Peyer's patch (tissue), 4 donors: ENCODE measurements around the gene BCAP29. TPM values are rescaled to one million over a fixed set of nuclear protein-coding genes. Genes with fewer than 3 reads are reported as not detected.
"Not testable (repeated sequence)": the region's sequence is repeated elsewhere in the genome, so short reads cannot be mapped to it uniquely, and the experiment has no call there.

Experiments used
- DNase-seq, 3 donors: peaks; one replicate each; pipeline ENCODE4 v3.0.0-alpha.2; 2017 to 2019
- H3K27ac ChIP-seq, 4 donors: fragments of 200-600 bp; sonication (generic); one replicate each; pipeline ENCODE4 v1.5.1; 2016 to 2019
- H3K27me3 ChIP-seq, 2 donors: fragments of 200-600 bp; sonication (generic); one replicate each; pipeline ENCODE4 v1.5.1; 2019
- H3K36me3 ChIP-seq, 3 donors: fragments of 200-600 bp; sonication (generic); one replicate each; pipeline ENCODE4 v1.5.1; 2016 to 2019
- H3K4me1 ChIP-seq, 4 donors: fragments of 200-600 bp; sonication (generic); one replicate each; pipeline ENCODE4 v1.5.1; 2016 to 2019
- H3K4me3 ChIP-seq, 4 donors: fragments of 200-600 bp; sonication (generic); 1 replicate in 3 of 4; 2 replicates in 1 of 4; pipeline ENCODE4 v1.5.1; 2016 to 2019; ENCODE audit warnings: mild to moderate bottlenecking in 1 of 4
- H3K9me3 ChIP-seq, 4 donors: fragments of 200-600 bp; sonication (generic); one replicate each; pipeline ENCODE4 v1.5.1; 2016 to 2019; ENCODE audit warnings: mild to moderate bottlenecking in 1 of 4
- POLR2A ChIP-seq, 2 donors: fragments of 450-650 bp; IDR thresholded peaks; one replicate each; pipeline ENCODE4 v1.5.1; 2017; ENCODE audit warnings: antibody characterized with exemption in 2 of 2, mild to moderate bottlenecking in 2 of 2, moderate library complexity in 2 of 2
- total RNA-seq, 4 donors: library from RNA; depleted of rRNA; stranded (reverse); fragments of >200 nt; gene quantifications; one replicate each; pipeline ENCODE4 v1.1.0, GENCODE V29; 2016
- TF ChIP-seq, protein P1 (sequence below), 6 experiments: fragments of 450-650 bp in 4 of 6; fragments of 200-600 bp in 2 of 6; sonication (generic) in 1 of 6; IDR thresholded peaks; one replicate each; pipeline ENCODE4 v1.5.1; 2017 to 2019; ENCODE audit warnings: antibody characterized with exemption in 6 of 6, mild to moderate bottlenecking in 3 of 6, moderate library complexity in 1 of 6

The BCAP29 gene, protein sequence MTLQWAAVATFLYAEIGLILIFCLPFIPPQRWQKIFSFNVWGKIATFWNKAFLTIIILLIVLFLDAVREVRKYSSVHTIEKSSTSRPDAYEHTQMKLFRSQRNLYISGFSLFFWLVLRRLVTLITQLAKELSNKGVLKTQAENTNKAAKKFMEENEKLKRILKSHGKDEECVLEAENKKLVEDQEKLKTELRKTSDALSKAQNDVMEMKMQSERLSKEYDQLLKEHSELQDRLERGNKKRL
- 10 to 100 TPM; 10.9 to 29.4 (median 17.3) TPM for total RNA-seq

DNA sequence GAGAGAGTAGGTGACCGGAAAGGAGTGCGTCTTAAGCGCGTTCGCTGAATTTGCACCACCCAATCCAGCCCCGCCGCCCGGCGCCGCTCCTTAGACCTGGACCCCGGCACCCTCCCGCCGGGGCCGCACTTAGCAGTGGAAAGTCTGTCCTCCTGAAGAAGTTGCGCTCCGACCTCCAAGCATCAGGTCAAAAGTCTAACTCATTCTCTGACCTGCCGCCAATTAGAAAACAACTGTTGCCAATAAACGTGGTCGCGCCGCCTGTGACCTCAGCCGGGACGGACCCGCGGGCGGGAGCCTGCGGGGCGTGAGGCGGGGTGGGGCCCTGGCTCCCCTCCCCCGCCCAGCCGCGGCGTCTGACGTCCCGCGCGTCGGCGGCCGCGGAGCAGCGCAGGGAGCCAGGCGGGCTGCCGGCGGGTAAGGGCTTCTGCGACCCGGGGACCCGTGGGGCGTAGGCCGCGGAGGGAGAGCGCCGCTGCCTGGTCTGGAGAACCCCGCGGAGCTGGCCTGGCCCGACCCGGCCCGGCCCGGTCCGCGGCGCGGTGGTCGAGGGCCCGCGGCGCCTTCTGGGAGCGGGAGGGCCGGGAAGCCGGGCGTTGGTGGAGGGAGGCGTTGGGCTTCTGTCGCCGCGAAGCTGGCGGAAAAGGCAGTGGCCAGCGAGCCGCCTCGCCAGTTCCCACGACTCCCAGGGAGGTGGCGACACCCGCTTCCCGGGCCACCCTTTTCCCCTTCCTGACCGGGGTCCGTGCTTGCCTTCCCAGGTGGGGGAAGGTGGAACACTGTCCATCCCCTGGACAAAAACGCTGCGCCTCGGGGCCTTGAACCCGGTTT lies at the start of gene BCAP29:
Gene BCAP29 (plus strand): TSS at position 362 of the 831 bp plus-strand sequence. CDS start 527 bp downstream, outside the sequence.
- Histone ChIP-seq H3K36me3 (peaks cover 0 to 3% (median 0%) of the 10 kb centered on the region in 3 donors), H3K27ac (peak within 1 kb of the TSS; percentile 79 to 92 (median 88)), H3K9me3 (no peaks in the 10 kb centered on the region), H3K4me1 (peaks cover 0 to 10% (median 0%) of the 10 kb centered on the region in 4 donors), H3K27me3 (no peaks in the 10 kb centered on the region), H3K4me3 (peak within 1 kb of the TSS; percentile 66 to 87 (median 75))
- peak; percentile 59 to 86 (median 84) for DNase-seq
- peak; percentile 32 to 72 for TF ChIP-seq POLR2A (IDR thresholded peaks at IDR 0.05)
- TF ChIP-seq, protein P1, sequence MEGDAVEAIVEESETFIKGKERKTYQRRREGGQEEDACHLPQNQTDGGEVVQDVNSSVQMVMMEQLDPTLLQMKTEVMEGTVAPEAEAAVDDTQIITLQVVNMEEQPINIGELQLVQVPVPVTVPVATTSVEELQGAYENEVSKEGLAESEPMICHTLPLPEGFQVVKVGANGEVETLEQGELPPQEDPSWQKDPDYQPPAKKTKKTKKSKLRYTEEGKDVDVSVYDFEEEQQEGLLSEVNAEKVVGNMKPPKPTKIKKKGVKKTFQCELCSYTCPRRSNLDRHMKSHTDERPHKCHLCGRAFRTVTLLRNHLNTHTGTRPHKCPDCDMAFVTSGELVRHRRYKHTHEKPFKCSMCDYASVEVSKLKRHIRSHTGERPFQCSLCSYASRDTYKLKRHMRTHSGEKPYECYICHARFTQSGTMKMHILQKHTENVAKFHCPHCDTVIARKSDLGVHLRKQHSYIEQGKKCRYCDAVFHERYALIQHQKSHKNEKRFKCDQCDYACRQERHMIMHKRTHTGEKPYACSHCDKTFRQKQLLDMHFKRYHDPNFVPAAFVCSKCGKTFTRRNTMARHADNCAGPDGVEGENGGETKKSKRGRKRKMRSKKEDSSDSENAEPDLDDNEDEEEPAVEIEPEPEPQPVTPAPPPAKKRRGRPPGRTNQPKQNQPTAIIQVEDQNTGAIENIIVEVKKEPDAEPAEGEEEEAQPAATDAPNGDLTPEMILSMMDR (IDR thresholded peaks at IDR 0.05), result peak in 3 of 6 experiments; percentile 24 to 35 (median 30)

DNA sequence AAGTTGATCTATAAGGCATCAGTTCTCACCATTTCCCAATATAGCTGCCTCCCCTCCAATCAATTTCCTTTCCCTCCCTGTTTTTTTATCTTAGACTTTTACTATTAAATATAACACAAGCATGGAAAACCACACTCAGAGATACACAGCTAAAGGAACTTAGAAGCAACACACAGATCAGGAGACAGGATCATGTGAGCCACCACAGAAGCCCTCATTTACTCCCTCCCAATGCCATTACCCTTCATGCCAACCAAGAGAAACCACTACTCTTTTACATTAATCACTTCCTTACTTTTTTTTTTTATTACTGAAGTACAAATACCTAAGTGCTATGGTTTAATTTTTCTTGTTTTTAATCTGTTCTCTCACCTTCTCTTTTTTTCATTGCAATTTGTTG lies 49.3 kb upstream of the BCAP29 start:
- TF ChIP-seq, protein P1 (IDR thresholded peaks at IDR 0.05), result no peak
- TF ChIP-seq POLR2A (IDR thresholded peaks at IDR 0.05), result no peak
- H3K4me3 ChIP-seq, result no peak overlapping the region
- H3K36me3 ChIP-seq, result no peaks in the 10 kb centered on the region
- no peaks in the 10 kb centered on the region for H3K27me3 ChIP-seq
- H3K27ac ChIP-seq, result no peak overlapping the region
- no peaks in the 10 kb centered on the region for H3K9me3 ChIP-seq
- DNase-seq, result no peak
- no peaks in the 10 kb centered on the region for H3K4me1 ChIP-seq

DNA sequence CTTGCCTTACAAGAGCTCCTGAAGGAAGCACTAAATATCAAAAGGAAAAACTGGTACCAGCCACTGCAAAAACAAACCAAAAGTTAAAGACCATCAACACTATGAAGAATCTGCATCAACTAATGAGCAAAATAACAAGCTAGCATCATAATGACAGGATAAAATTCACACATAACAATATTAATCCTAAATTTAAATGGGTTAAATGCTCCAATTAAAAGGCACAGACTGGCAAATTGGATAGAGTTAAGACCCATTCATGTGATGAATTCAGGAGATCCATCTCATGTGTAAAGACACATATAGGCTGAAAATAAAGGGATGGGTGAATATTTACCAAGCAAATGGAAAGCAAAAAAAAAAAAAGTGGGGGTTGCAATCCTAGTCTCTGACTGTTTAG lies 45.9 kb upstream of the BCAP29 start:
- Histone ChIP-seq H3K27me3 (no peaks in the 10 kb centered on the region), H3K36me3 (peaks cover 0 to 11% (median 0%) of the 10 kb centered on the region in 3 donors), H3K4me1 (no peaks in the 10 kb centered on the region), H3K27ac (no peak overlapping the region), H3K9me3 (peaks cover 0 to 3% (median 0%) of the 10 kb centered on the region in 4 donors), H3K4me3 (no peak overlapping the region)
- DNase-seq, result no peak
- TF ChIP-seq POLR2A (IDR thresholded peaks at IDR 0.05), result no peak
- TF ChIP-seq, protein P1 (IDR thresholded peaks at IDR 0.05), result no peak

DNA sequence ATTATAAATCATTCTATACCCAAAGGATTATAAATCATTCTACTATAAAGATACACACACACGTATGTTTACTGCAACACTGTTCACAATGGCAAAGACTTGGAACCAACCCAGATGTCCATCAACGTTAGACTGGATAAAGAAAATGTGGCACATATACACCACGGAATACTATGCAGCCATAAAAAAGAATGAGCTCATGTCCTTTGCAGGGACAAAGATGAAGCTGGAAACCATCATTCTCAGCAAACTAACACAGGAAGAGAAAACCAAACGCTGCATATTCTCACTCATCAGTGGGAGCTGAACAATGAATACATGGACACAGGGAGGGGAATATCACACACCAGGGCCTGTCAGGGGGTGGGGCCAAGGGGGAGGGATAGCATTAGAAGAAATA lies 42.8 kb upstream of the BCAP29 start:
- peaks cover 0 to 14% (median 0%) of the 10 kb centered on the region in 3 donors for H3K36me3 ChIP-seq
- DNase-seq, H3K4me1 ChIP-seq, H3K4me3 ChIP-seq, H3K27me3 ChIP-seq, H3K9me3 ChIP-seq, H3K27ac ChIP-seq: not testable (repeated sequence)

DNA sequence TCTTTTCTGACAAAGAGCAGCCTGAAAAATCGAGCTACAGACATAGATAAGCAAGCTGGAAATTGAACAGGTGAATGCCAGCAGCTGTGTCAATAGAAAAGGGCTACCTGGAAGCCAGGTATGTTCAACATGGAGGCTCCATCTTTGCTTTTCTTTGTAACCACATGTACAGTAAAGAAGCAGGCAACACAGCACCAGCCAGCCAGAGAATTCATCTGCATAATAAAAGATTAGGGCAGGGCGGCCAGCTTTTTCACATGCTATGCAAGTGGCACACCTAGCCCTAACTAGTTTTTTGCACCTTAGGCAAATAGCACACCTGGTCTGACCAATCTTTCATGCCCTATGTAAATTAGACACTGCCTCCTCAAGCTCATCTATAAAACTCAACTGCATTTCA lies 42.0 kb upstream of the BCAP29 start:
- no peak overlapping the region for H3K27ac ChIP-seq
- no peak for DNase-seq
- H3K4me1 ChIP-seq, result no peaks in the 10 kb centered on the region
- no peaks in the 10 kb centered on the region for H3K27me3 ChIP-seq
- TF ChIP-seq, protein P1 (IDR thresholded peaks at IDR 0.05), result no peak
- TF ChIP-seq POLR2A (IDR thresholded peaks at IDR 0.05), result no peak
- H3K9me3 ChIP-seq, result peaks cover 0 to 3% (median 0%) of the 10 kb centered on the region in 4 donors
- H3K4me3 ChIP-seq, result no peak overlapping the region
- H3K36me3 ChIP-seq, result peaks cover 0 to 14% (median 0%) of the 10 kb centered on the region in 3 donors
